Raji (cell line): ENCODE data around the gene PLA2G4F.

Experiments
- POLR2A ChIP-seq: IDR thresholded peaks from 2 replicates; pipeline ENCODE4 v1.6.1; 2011; ENCODE audit warnings: low read depth, low read length, control low read depth; ENCODE audit not compliant: insufficient read depth

The PLA2G4F gene

DNA sequence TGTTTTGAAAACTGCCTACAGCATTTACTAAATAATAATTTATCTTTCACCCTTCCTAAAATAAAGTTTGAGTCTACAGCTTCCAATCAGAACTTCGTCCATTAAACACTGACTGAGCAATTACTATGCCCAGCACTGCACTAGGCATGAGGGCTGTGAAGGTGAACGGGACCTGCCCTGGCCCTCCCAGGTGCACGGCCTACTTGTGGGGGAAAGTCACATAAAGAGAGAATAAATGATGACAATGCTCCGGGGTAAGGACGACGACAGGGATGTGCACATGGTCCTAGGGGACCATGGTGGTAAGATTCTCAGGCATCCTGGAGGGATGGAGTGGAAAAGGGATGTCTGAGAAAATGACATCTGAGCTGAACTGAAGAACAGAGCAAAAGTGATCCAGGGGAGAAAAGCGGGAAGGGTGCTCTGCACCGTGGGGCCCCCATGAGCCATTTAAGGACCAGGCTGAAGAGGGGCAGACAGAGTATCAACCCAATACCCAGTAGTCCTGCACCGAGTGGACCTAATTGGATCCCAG is 11.5 kb downstream of the PLA2G4F start:
- no peak for TF ChIP-seq POLR2A

DNA sequence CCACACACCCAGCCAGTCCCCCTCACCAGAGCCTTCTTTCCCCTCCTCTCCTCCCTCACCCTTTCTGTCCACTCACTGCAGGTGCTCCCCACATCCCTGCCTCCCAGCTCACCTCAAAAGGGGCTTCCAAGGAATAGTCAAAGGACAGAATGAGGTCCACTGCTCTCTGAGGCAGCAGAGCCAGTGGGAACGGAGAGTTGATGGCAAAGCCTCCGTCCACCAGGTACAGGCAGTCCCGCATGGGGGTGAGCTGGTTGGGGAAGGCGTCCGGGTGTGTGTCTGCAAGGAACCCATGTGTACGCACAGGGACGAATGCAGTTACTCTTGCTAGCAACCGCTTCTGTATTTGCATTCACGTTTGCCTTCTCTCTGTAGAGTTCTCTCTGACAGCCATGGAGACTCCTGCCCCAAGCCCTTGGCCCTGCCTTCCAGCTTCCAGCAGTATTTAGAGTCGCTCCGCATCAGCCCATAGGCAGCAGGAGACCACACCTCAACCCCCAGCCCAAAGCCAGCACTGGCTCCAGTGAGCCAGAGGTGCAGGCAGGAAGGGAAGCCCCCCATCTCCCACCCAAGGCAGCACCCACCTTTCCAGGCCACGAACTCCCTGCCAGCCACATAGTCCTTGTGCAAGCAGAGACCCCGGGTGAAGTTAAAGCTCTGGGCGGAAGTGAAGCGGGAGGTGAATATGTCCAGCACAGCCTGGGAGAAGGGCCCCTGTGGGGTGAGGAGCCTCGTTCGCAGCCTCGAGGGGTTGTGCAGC is 12.4 kb downstream of the PLA2G4F start:
- TF ChIP-seq POLR2A = no peak

DNA sequence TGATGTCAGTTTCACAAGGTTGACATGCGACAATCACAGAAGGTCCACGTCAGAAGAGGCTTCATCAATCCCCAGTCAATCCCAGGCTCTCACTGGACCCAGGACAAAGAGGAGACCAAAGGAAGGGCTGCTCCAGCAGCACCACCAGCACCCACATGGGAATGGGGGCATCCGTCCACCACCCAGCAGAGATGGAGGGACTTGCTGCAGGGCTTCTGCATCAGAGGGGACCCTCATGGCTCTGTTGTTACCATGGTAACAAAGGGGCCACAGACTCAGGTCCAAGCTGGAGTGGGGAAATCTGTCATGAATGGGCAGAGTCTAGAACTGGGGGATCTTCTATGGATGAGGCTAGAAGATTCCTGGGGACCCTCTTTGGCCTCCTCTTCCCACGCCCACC is 13.1 kb downstream of the PLA2G4F start:
- no peak for TF ChIP-seq POLR2A

DNA sequence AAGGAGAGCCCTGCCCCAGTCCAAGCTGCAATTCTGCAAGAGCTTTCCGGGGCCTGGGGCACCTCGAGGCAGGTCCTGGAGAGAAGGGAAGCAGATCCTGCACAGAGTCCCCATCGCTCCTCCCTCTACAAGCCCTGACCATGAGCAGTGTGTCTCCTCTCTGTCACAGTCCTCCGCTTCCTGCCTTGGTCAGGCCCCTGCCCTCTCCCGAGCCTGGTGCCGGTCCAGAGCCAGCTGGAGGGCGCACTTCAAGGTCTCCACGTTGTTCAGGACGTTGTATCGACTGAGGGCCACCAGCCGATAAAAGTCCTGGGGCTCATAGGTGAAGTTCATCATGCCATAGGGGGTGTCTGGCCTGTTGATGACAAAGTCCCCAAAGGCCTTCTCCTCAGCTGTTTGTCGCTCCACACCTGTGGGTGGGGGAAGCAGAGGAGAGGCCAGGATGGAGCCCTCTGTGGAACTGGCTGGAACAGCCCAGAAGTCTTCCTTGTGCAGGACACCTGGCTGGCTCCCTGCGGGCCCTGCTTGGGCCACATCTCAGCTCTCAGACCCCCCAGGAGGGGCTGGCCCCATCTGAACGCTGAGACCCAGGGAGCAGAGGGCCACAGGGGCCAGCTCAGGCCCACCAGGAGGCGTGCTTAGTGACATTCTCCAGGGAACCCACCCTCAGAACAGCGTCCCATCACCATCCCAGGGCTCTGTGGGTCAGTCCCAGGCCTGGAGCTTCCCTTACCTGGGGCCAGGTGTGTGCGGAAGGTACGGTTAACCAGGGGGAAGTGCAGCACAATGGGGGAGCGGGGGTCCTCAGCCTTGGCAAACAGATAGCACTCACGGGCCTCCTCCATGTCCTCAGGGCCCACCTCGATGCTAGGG is 14.4 kb downstream of the PLA2G4F start:
- TF ChIP-seq POLR2A = no peak

DNA sequence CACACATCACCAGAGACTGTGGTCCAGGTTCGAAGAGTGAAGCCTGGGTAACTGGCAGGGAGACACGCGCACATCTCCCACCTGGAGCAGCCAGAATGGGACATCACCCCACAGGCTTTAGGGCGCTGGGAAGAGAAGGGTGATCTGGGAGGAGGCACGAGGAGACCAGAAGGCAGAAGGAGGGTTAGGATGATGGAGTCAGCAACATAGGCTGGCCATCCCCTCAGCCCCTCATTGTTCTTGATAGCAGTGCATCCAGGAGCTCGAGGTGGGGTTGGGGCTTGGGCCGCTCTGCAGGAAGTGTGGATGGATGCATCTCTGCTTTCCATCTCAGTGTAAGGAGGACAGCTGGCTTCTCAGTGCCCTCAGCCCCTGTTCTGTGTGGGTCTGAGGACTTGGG is 15.2 kb downstream of the PLA2G4F start:
- TF ChIP-seq POLR2A = no peak

DNA sequence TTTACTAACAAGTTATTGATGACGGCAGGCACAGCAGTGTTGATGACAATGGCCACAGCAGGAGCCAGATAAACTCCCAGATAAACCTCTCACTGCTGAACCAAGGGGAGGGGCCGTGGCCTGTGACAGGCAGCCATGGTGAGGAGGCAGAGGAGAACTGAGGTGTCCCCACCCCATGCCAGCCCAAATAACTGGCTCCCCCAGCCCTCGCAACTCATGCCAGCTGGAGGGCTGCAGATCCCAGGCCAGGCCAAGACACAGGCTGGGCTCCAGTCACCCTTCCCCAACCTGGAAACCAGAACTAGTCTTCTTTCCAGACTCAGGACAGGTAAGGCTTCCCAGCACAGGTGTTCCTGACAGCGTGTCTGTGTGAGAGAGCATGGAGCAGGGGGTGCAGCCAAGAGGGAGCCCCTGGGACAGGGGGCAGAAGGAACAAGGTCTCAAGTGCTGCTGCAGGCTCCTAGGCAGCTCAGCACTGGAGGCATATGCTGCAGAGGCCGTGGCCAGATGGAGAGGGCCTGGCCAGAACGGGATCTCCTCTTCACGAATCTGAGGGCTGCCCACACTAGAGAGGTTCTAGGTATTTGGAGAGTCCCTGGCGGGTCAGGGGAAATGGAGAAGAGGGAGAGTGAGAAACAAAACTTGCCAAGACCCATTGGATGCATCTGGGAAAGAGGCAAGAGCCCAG is 15.9 kb downstream of the PLA2G4F start:
- no peak for TF ChIP-seq POLR2A

DNA sequence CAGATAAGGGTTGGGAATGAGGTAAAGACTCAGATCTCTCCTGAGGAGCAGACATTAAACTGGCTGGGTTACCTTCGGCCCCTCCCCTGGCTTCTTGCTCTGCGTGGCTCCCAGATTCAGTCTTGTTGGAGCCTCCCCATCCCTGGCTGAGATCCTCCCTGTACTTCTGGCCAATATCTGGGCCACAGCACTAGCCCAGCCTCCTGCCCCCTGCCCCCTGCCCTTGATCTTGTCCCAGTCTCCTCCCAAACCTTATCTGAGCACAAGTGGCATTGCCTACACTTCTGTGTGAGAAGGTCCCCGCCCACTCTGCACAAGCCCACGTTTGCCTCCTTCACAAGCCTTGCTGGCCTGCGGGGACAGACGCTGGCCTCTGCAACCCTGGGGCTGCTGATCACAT is 16.8 kb downstream of the PLA2G4F start:
- no peak for TF ChIP-seq POLR2A

DNA sequence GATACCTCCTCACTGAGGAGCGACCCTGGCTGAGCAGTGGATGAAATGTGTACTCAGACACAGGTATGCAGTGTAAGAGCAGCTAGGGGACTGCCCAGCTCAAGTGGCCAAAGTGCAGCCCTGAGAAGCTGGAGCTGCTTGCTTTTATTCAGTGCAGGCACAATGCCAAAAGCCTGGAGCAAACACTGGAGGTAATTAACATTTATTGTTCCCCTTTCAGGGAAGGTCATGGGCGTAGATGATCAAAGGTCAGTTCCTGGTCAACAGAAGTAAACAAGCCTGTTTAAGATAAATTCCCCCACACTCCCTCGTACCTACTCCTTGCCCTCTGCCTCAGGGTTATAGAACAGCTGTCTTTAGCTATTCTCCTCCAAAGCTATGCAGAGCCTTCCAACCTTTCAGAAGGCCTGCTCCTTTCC is 17.5 kb downstream of the PLA2G4F start:
- no peak for TF ChIP-seq POLR2A

DNA sequence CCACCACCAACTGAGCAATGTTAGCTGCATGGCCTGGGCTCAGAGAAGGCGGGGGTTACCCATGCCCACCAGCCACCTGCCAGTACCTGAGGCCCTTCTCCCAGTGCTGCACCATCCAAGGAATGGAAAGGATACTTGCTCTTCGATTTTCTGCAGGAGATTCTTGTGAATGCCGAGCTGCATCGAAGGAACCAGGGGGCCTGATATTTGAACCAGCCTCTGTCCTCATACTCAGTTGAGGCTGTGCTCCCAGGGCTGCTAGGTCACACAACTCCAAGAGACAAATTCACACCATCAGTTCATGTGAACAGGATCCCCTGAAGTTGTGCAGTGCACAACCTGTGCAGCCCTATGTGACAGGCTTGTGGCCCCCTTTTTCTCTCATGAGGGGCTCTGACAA is 18.0 kb downstream of the PLA2G4F start:
- no peak for TF ChIP-seq POLR2A

DNA sequence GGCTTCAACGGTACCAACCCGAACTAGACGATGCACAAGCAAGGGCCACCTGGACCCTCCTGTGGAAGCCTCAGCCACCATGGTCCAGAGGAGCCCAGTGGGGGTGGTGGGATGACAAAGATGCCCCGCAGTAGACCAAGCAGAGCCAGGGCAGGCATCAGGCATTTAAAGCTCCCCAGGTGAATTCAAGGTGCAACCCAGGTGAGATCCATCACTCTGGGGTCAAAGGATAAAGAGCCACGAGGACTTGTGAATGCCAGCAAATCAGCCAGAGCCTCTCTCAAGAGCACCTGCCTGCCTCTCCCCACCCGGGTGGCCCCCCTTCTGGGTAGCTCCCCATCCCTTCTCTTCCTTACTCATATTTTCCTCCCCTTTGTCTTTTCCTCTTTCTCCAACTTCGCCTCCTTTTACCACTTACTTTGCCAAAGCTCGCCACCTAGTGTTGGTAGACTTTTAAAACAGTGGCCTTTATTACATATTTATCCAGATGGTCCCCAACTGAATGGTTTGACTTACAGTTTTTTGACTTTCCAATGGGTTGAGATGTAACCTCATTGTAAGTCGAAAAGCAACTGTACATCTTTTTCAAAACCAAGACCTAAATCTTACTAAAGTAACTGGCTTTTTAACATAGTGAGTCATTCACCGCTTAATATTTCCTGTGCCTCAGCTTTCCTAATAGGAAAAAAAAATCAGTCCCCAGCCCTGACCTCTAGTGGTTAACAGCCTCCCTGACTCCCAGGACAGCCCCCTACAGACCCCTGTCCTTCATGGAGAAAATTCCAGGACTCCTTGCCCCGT is 18.8 kb downstream of the PLA2G4F start:
- no peak for TF ChIP-seq POLR2A

DNA sequence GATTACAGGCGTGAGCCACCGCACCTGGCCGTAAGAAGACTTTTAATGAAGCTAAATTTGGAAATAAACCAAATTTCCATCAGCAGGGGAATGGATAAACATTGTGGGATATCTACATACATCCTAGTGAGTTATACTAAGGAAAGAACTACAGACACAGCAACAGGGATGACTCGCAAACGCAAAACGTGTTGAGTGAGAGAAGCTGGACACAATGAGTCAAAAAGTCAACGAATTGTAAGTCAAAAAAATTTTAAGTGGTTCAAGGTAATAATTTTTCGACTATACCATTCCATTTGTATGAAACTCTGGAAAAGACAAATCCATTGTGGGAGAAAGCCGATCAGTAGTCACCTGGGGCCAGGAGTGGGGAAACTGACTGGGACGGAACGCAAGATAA is 19.9 kb downstream of the PLA2G4F start:
- TF ChIP-seq POLR2A = no peak

DNA sequence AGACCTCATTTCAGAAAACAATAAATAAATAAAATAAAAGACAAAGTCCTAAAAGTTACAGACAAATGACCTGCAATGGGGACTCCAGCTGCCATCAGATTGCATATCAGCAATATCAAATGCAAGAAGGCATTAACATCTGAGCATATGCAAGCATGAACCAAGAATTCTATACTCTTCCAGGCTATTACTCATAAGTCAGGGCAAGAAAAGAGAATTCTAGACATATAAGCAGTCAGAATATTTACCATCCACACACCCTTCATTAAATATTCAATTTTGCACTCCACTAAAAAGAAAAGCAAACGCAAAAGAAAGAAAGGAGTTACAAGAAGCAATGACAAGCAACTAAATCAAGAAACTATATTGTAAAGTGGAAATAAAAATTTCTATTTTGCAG is 21.1 kb downstream of the PLA2G4F start:
- TF ChIP-seq POLR2A = no peak

DNA sequence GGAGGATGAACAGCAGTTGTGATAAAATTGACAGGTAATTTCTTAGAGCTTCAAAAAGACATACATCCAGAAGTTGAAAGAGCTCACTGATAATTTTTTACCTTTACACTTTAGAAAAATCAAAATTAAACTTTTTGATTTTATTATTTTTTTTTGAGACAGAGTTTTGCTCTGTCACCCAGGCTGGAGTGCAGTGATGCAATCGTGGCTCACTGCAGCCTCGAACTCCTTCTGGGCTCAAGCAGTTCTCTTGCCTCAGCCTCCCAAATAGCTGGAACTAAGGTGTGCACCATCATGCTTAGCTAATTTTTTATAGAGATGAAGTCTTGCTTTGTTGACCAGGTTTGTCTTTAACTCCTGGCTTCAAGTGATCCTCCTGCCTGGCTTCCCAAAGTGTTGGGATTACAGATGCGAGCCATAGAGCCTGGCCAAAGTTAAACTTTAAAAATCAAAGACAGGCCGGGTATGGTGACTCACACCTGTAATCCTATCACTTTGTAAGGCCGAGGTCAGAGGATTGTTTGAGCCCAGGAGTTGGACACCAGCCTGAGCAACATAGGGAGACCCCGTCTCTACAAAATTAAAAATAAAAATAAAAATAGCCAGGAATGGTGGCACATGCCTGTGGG is 21.7 kb downstream of the PLA2G4F start:
- TF ChIP-seq POLR2A = no peak

DNA sequence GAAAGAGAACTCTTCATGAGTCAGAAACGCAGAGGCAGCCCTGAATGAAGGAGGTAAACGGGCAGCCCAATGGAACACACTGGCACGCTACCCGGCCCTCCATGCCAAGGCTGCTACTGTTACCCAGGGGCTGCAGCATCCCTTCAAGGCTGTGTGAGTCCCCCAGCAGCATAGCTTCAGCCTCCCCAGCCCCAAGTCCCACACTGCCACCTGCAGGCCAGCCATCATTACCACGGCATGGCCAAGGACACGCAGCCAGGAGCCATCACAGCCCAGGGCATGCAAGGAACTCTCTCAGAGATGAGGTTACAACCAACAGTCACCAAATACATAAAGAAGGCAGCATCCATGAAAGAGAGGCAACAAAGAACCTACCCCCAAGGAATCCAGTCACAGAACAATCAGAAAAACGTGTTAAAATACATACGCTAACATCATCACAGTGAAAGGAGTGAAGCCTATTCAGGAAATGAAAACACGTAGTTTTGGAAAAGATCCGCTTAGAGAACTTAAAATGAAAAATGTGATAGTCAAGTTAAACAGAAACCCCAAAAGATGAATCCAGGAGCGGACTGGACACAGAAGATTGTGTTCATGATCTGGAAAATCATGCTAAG is 22.4 kb downstream of the PLA2G4F start:
- TF ChIP-seq POLR2A = no peak
